ENCODE results near the gene SHC4. TPM values are rescaled to one million over a fixed set of nuclear protein-coding genes. Genes with fewer than 3 reads are reported as not detected.

SHC4 gene
- total RNA-seq, 1 donor from 2014 or later = 2.2 TPM

- DNase-seq (ENCODE audit: low spot score) = no peak
- Histone ChIP-seq H3K36me3 (no peaks in the 10 kb centered on the region), H3K4me1 (peaks cover 9% of the 10 kb centered on the region), H4K20me1 (ENCODE audit: low read depth) (no peaks in the 10 kb centered on the region), H3K9ac (no peak overlapping the region), H3K4me2 (no peak overlapping the region), H3F3A (ENCODE audit: low read depth) (no peaks in the 10 kb centered on the region), H3K27me3 (peaks cover 8% of the 10 kb centered on the region), H3K4me3 (no peak overlapping the region), H2AFZ (replicated peaks) (no peak overlapping the region), H3K27ac (no peak overlapping the region), H3K9me3 (ENCODE audit: low read depth) (no peaks in the 10 kb centered on the region), H3K79me2 (ENCODE audit: low read depth) (no peaks in the 10 kb centered on the region)
- Mint-ChIP-seq H3K4me3 (no peak overlapping the region), H3K27ac (no peak overlapping the region), H3K9me3 (no peaks in the 10 kb centered on the region), H3K27me3 (ENCODE audit: insufficient read depth, low read depth) (peaks cover 5% of the 10 kb centered on the region), H3K36me3 (no peaks in the 10 kb centered on the region), H3K4me1 (peaks cover 2% of the 10 kb centered on the region)
- no peak for TF ChIP-seq EZH2 (IDR thresholded peaks at IDR 0.05)
- TF ChIP-seq EZH2phosphoT487 (IDR thresholded peaks at IDR 0.05) = no peak
- TF ChIP-seq, protein P1, sequence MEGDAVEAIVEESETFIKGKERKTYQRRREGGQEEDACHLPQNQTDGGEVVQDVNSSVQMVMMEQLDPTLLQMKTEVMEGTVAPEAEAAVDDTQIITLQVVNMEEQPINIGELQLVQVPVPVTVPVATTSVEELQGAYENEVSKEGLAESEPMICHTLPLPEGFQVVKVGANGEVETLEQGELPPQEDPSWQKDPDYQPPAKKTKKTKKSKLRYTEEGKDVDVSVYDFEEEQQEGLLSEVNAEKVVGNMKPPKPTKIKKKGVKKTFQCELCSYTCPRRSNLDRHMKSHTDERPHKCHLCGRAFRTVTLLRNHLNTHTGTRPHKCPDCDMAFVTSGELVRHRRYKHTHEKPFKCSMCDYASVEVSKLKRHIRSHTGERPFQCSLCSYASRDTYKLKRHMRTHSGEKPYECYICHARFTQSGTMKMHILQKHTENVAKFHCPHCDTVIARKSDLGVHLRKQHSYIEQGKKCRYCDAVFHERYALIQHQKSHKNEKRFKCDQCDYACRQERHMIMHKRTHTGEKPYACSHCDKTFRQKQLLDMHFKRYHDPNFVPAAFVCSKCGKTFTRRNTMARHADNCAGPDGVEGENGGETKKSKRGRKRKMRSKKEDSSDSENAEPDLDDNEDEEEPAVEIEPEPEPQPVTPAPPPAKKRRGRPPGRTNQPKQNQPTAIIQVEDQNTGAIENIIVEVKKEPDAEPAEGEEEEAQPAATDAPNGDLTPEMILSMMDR (IDR thresholded peaks at IDR 0.05) = no peak
Observed at GRCh38 chr15:48872632-48873031, 91.1 kb downstream of the SHC4 start.

- H3K4me1 Mint-ChIP-seq = peaks cover 2% of the 10 kb centered on the region
- Histone ChIP-seq H3K9me3 (ENCODE audit: low read depth) (no peaks in the 10 kb centered on the region), H3K4me3 (no peak overlapping the region), H3K27me3 (peaks cover 8% of the 10 kb centered on the region), H3K79me2 (ENCODE audit: low read depth) (no peaks in the 10 kb centered on the region), H3K9ac (no peak overlapping the region), H3K27ac (no peak overlapping the region), H3K4me2 (no peak overlapping the region), H3K36me3 (no peaks in the 10 kb centered on the region), H2AFZ (replicated peaks) (no peak overlapping the region), H3K4me1 (peaks cover 9% of the 10 kb centered on the region), H4K20me1 (ENCODE audit: low read depth) (no peaks in the 10 kb centered on the region), H3F3A (ENCODE audit: low read depth) (no peaks in the 10 kb centered on the region)
- no peak for DNase-seq (ENCODE audit: low spot score)
- no peaks in the 10 kb centered on the region for H3K9me3 Mint-ChIP-seq
- H3K4me3 Mint-ChIP-seq = no peak overlapping the region
- TF ChIP-seq EZH2 (IDR thresholded peaks at IDR 0.05) (no peak), EZH2phosphoT487 (IDR thresholded peaks at IDR 0.05) (no peak)
- TF ChIP-seq, protein P1 (IDR thresholded peaks at IDR 0.05) = no peak
- no peak overlapping the region for H3K27ac Mint-ChIP-seq
- H3K36me3 Mint-ChIP-seq = no peaks in the 10 kb centered on the region
- peaks cover 3% of the 10 kb centered on the region for H3K27me3 Mint-ChIP-seq (ENCODE audit: insufficient read depth, low read depth)
Observed at GRCh38 chr15:48871542-48871941, 92.2 kb downstream of the SHC4 start.

DNA sequence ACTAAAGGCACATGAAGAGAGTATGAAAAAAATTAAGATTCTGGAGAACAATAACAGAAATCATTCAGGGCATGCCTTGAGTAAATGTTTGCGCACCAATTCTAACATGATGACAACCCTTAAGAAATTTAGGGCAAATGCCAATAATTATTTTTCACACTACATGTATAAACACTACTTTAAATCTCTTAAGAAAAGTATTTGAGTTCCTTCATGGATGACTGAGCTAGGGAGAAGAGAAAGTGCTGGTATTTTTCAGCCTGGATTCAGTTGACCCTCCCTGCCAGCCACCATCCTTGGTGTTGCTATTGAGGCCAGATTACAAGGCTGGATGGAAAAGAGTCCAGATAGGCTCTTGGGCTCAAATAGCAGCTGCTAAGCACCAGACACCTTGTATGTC is 93.8 kb downstream of the SHC4 start:
- Histone ChIP-seq H3F3A (ENCODE audit: low read depth) (no peaks in the 10 kb centered on the region), H4K20me1 (ENCODE audit: low read depth) (no peaks in the 10 kb centered on the region), H3K36me3 (no peaks in the 10 kb centered on the region), H3K79me2 (ENCODE audit: low read depth) (no peaks in the 10 kb centered on the region), H3K9ac (no peak overlapping the region), H3K27ac (no peak overlapping the region), H3K4me1 (peaks cover 23% of the 10 kb centered on the region), H3K9me3 (ENCODE audit: low read depth) (no peaks in the 10 kb centered on the region), H3K27me3 (peaks cover 8% of the 10 kb centered on the region), H2AFZ (replicated peaks) (no peak overlapping the region), H3K4me2 (no peak overlapping the region), H3K4me3 (no peak overlapping the region)
- TF ChIP-seq EZH2 (IDR thresholded peaks at IDR 0.05) (no peak), EZH2phosphoT487 (IDR thresholded peaks at IDR 0.05) (no peak)
- TF ChIP-seq, protein P1 (IDR thresholded peaks at IDR 0.05) = no peak
- H3K27ac Mint-ChIP-seq = no peak overlapping the region
- H3K4me1 Mint-ChIP-seq = peaks cover 17% of the 10 kb centered on the region
- H3K9me3 Mint-ChIP-seq = no peaks in the 10 kb centered on the region
- H3K36me3 Mint-ChIP-seq = no peaks in the 10 kb centered on the region
- peak; percentile 39 for DNase-seq (ENCODE audit: low spot score)
- H3K27me3 Mint-ChIP-seq (ENCODE audit: insufficient read depth, low read depth) = peaks cover 3% of the 10 kb centered on the region
- no peak overlapping the region for H3K4me3 Mint-ChIP-seq
